SU-DHL-6 (cell line): Measurements from ENCODE around the gene ARHGAP22.

Experiments
- EZH2phosphoT487 ChIP-seq: fragments of 200-600 bp; sonication (generic), shearing (Covaris generic); conservative IDR thresholded peaks from 2 replicates; pipeline ENCODE4 v1.6.1; 2018; ENCODE audit warnings: mild to moderate bottlenecking, antibody characterized with exemption, low read length, moderate library complexity, mixed read lengths
- TF ChIP-seq, protein P1 (sequence below): fragments of 200-600 bp; sonication (generic); IDR thresholded peaks from one replicate; pipeline ENCODE4 v1.5.1; 2017; ENCODE audit warnings: antibody characterized with exemption, mild to moderate bottlenecking, low read length, moderate library complexity; ENCODE audit not compliant: insufficient read depth, poor library complexity, severe bottlenecking

DNA sequence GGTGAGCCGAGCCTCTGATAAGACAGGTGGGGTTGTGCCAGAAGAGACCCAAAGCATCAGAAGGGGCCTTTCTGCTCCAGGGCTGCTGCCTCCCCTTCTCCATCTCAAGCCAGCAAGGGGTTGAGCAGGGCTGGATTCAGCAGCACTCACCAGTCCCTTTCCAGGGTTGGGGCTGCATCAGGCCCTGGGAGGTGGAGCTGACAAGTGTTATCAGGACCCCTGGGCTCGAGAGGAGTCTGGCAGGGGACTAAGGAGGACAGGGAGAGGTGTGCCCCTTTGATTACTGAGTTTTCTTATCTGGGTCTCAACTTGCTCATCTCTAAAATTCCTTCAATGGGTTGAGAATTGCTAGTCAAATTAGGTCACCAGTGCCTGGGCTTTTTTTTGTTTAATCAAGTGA, 17.8 kb downstream of the ARHGAP22 start:
- TF ChIP-seq EZH2phosphoT487 = no peak
- TF ChIP-seq, protein P1, sequence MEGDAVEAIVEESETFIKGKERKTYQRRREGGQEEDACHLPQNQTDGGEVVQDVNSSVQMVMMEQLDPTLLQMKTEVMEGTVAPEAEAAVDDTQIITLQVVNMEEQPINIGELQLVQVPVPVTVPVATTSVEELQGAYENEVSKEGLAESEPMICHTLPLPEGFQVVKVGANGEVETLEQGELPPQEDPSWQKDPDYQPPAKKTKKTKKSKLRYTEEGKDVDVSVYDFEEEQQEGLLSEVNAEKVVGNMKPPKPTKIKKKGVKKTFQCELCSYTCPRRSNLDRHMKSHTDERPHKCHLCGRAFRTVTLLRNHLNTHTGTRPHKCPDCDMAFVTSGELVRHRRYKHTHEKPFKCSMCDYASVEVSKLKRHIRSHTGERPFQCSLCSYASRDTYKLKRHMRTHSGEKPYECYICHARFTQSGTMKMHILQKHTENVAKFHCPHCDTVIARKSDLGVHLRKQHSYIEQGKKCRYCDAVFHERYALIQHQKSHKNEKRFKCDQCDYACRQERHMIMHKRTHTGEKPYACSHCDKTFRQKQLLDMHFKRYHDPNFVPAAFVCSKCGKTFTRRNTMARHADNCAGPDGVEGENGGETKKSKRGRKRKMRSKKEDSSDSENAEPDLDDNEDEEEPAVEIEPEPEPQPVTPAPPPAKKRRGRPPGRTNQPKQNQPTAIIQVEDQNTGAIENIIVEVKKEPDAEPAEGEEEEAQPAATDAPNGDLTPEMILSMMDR = no peak
